GM12878 (cell line): Measurements from ENCODE around the gene BOD1L1. TPM values are rescaled to one million over a fixed set of nuclear protein-coding genes. Genes with fewer than 3 reads are reported as not detected.

Experiments
- ATAC-seq: fragments of 200-7000 bp; cut with Tn5 transposase; 3 replicates; pipeline ENCODE4 v1.9.1; 2020; ENCODE audit warnings: mild to moderate bottlenecking, moderate library complexity
- BruUV-seq: library from RNA; stranded (reverse); fragments of 400-500 nt; replicated peaks from 2 replicates; lab custom pipeline; 2021; lab: Mats Ljungman, UMichigan
- CTCF ChIA-PET: fragments of 300-600 bp; sonication (Branson Sonifier 250); formaldehyde crosslinking; extraction: SDS; loops from one replicate; lab custom pipeline; 2021; ENCODE audit warnings: inconsistent platforms; lab: Yijun Ruan, JAX
- POLR2A ChIA-PET: fragments of 350-600 bp; formaldehyde crosslinking; extraction: SDS; loops from one replicate; lab custom pipeline; 2021; ENCODE audit warnings: inconsistent platforms; lab: Charles Lee
- RAD21 ChIA-PET: fragments of 300-600 bp; sonication (Branson Sonifier 250); formaldehyde crosslinking; loops from one replicate; lab custom pipeline; 2023; ENCODE audit warnings: antibody characterized with exemption; ENCODE audit not compliant: unreplicated experiment; lab: Charles Lee
- SMC1A ChIA-PET: fragments of 300-600 bp; sonication (Branson Sonifier 250); formaldehyde crosslinking; loops from one replicate; lab custom pipeline; 2023; ENCODE audit not compliant: unreplicated experiment, uncharacterized antibody; lab: Charles Lee
- DNase-seq: peaks from one replicate; pipeline ENCODE4 v3.0.0-alpha.2; 2011; ENCODE audit warnings: low read depth, low spot score
- FAIRE-seq: peaks from 3 replicates; lab custom pipeline; 2011; peaks lifted over from hg19 to GRCh38; lab: Jason Lieb, UNC
- H2AFZ ChIP-seq: 2 replicates; pipeline ENCODE4 v1.6.0; 2011; ENCODE audit warnings: low read depth, low read length, control low read depth; ENCODE audit not compliant: control insufficient read depth
- H3K27ac ChIP-seq: 2 replicates; pipeline ENCODE4 v1.5.1; 2011; ENCODE audit warnings: control low read depth; ENCODE audit not compliant: control insufficient read depth, insufficient read depth
- H3K27me3 ChIP-seq, 2 experiments: replicated peaks in 1 of 2; 2 replicates each; pipeline versions ENCODE4 v1.6.0 to v1.6.1; 2011; ENCODE audit warnings: low read length in 1 of 2; ENCODE audit not compliant: control insufficient read depth in 2 of 2, insufficient read depth in 2 of 2
- H3K36me3 ChIP-seq, 2 experiments: 2 replicates each; pipeline ENCODE4 v1.5.1; 2011; ENCODE audit warnings: low read length in 1 of 2; ENCODE audit not compliant: control insufficient read depth in 2 of 2, insufficient read depth in 2 of 2
- H3K4me1 ChIP-seq: 2 replicates; pipeline ENCODE4 v1.6.1; 2011; ENCODE audit warnings: mild to moderate bottlenecking, low read length, moderate library complexity, mixed read lengths; ENCODE audit not compliant: control insufficient read depth, insufficient read depth
- H3K4me2 ChIP-seq: 2 replicates; pipeline ENCODE4 v1.6.0; 2011; ENCODE audit warnings: control low read depth; ENCODE audit not compliant: control insufficient read depth, insufficient read depth
- H3K4me3 ChIP-seq: fragments of 200-600 bp; sonication (generic); 2 replicates; pipeline ENCODE4 v1.5.1; 2016
- H3K79me2 ChIP-seq: 2 replicates; pipeline ENCODE4 v1.6.0; 2011; ENCODE audit warnings: low read length; ENCODE audit not compliant: control insufficient read depth, insufficient read depth
- H3K9ac ChIP-seq: 2 replicates; pipeline ENCODE4 v1.8.0; 2011; ENCODE audit warnings: low read length, control low read depth, mixed read lengths; ENCODE audit not compliant: control insufficient read depth, insufficient read depth
- H3K9me3 ChIP-seq: replicated peaks from 3 replicates; pipeline ENCODE4 v1.5.1; 2011; ENCODE audit warnings: mild to moderate bottlenecking, low read length; ENCODE audit not compliant: control insufficient read depth, insufficient read depth
- H4K20me1 ChIP-seq: 2 replicates; pipeline ENCODE4 v1.6.0; 2011; ENCODE audit not compliant: control insufficient read depth, insufficient read depth
- GABPA ChIP-seq: IDR thresholded peaks from 2 replicates; pipeline ENCODE4 v1.6.1; 2014; ENCODE audit warnings: antibody characterized with exemption, low read depth, mild to moderate bottlenecking, inconsistent platforms
- HDAC6 ChIP-seq: fragments of 200-600 bp; sonication (generic); IDR thresholded peaks from one replicate; pipeline ENCODE4 v1.8.0; 2017; ENCODE audit warnings: antibody characterized with exemption; ENCODE audit not compliant: unreplicated experiment
- MTA3 ChIP-seq: IDR thresholded peaks from 2 replicates; pipeline ENCODE4 v1.6.1; 2012; ENCODE audit warnings: low read length, inconsistent platforms, borderline replicate concordance
- RAD51 ChIP-seq: fragments of 450-650 bp; IDR thresholded peaks from 2 replicates; pipeline ENCODE4 v1.6.1; 2016; ENCODE audit warnings: moderate library complexity, mild to moderate bottlenecking, inconsistent platforms
- ZNF217 ChIP-seq: fragments of 450-650 bp; IDR thresholded peaks from 2 replicates; pipeline ENCODE4 v1.6.1; 2017; ENCODE audit warnings: antibody characterized with exemption, mild to moderate bottlenecking
- WGBS: methylation state at CpG from one replicate; pipeline ENCODE4 v1.1.6; 2016; ENCODE audit warnings: low lambda C conversion rate; ENCODE audit not compliant: insufficient replicate concordance, insufficient coverage; ENCODE audit errors: missing lambda C conversion rate; 5-methylcytosine and 5-hydroxymethylcytosine counted together
- in situ Hi-C: fragments of 300-500 bp; cut with MboI; formaldehyde crosslinking; loops from 9 replicates; pipeline ENCODE4 v1.14.3; 2018; ENCODE audit warnings: mixed read lengths
- intact Hi-C: fragments of 100-400 bp; cut with micrococcal nuclease; formaldehyde crosslinking; loops from one replicate; pipeline ENCODE4 v1.14.2; 2022; ENCODE audit not compliant: unreplicated experiment
- polyA plus RNA-seq, 11 experiments: library from polyadenylated mRNA; depleted of rRNA in 4 of 11; unstranded in 6 of 11; stranded (reverse) in 5 of 11; fragments of >200 nt; fragmentation: Nextera tagmentation in 4 of 11; fragmentation: Illumina TruSeq in 1 of 11; extraction: Ambion mirVana in 4 of 11; extraction: Trizol in 1 of 11; gene quantifications; 1 replicate in 1 of 11; 2 replicates in 10 of 11; pipeline versions ENCODE4 v1.2.1 to v1.2.3, GENCODE V29; 2011 to 2016; ENCODE audit warnings: inconsistent platforms in 2 of 11, missing spikeins in 2 of 11, low read depth in 1 of 11
- total RNA-seq, 4 experiments: library from RNA; depleted of rRNA in 3 of 4; stranded (reverse); fragments of >200 nt in 3 of 4; fragmentation: Illumina TruSeq in 1 of 4; extraction: Trizol in 1 of 4; gene quantifications; 2 replicates each; pipeline versions ENCODE4 v1.2.1 to v1.2.3, GENCODE V29; 2013 to 2021
- TF ChIP-seq, protein P1 (sequence below): fragments of 450-650 bp; IDR thresholded peaks from 2 replicates; pipeline ENCODE4 v1.6.1; 2016; ENCODE audit warnings: mild to moderate bottlenecking
- TF ChIP-seq, protein P2 (sequence below): fragments of 450-650 bp; formaldehyde crosslinking; IDR thresholded peaks from 2 replicates; pipeline ENCODE4 v1.5.0; 2022; ENCODE audit warnings: mild to moderate bottlenecking, missing genetic modification characterization
- TF ChIP-seq, protein P3 (sequence below): IDR thresholded peaks from 2 replicates; pipeline ENCODE4 v1.6.1; 2011; ENCODE audit warnings: low read depth, mild to moderate bottlenecking, low read length, moderate library complexity, borderline replicate concordance; ENCODE audit errors: extremely low read depth

Gene BOD1L1
- total and polyA plus RNA-seq, 10 of the 15 experiments (the other 5 are each of a cell fraction or from before 2014, with no cell fraction given): 6.8 to 41.6 (median 24.3) TPM

DNA sequence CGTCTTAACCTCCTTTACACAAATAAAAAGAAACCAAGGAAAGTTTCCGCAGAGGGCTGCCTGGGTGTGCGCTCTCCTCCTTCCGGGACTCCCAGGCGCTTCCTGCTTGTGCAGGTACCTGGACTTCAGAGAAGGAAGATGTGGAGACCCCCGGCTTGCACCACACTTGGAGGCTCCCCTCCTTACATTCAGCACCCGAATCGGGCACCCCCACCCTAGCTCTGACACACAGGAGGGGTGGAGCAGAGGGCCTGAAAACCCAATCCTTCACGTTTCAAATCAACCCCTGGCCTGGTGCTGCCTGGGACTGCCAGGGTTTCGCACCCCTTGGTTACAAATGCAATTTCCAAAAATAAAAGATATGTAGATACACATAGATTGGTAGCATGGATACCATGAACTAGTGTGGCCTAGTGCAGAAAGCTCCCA, 86.3 kb downstream of the BOD1L1 start (continued):
- TF ChIP-seq, protein P1, sequence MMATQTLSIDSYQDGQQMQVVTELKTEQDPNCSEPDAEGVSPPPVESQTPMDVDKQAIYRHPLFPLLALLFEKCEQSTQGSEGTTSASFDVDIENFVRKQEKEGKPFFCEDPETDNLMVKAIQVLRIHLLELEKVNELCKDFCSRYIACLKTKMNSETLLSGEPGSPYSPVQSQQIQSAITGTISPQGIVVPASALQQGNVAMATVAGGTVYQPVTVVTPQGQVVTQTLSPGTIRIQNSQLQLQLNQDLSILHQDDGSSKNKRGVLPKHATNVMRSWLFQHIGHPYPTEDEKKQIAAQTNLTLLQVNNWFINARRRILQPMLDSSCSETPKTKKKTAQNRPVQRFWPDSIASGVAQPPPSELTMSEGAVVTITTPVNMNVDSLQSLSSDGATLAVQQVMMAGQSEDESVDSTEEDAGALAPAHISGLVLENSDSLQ: no peak

DNA sequence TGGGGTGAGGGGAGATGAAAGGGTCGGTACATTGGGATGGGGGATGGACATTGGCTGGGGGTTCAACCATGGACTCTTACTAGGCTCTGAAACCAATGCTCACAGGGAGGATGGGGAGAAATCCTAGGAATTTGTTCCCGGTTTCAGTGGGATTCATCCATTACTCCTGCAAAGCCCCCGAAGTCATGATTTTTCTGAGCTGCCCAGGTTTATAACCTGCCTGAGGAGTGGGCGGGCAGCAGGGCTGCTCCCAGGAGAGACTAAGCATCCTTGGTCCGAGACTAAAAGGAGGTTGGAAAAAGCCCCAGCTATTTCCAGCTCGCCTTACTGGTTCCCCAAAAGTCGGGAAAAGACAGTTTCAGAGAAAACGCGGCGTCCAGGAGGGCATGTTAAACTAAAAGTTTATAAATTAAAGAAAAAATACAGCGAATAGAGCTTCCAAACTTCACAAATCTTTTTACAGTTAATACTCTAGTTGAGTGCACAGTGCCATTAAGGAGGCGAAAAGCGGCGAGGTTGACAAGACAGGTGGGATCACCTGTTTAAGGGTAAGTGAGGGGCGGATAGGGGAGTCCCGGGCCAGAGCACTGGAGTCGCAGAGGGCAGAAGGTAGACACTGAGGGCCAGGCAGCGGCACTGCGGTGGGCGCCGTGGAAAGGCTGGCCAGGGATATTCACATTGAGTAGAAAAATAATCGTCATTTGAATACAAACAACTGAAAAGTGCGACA, 86.9 kb downstream of the BOD1L1 start:
- ChIA-PET CTCF (interaction anchor here (1.0 kb wide), 1 partner anchor 688 kb away, joined by 4 read pairs; no protein-coding TSS in a partner anchor), RAD21 (no interaction called here), POLR2A (no interaction called here), SMC1A (no interaction called here)
- intact Hi-C loops (loop anchor here (10.0 kb wide), 1 partner anchor 466 kb away; no protein-coding TSS in a partner anchor), in situ Hi-C loops (loop anchor here (25.0 kb wide), 1 partner anchor 1778 kb away; no protein-coding TSS in a partner anchor)
- no peak overlapping the region for H2AFZ ChIP-seq
- H4K20me1 ChIP-seq: no peaks in the 10 kb centered on the region
- no peaks in the 10 kb centered on the region; the same call in 1 of the 2 replicates for H3K4me1 ChIP-seq
- FAIRE-seq (no peak), ATAC-seq (no peak), DNase-seq (no peak)
- no peak for TF ChIP-seq RAD51
- TF ChIP-seq, protein P2, sequence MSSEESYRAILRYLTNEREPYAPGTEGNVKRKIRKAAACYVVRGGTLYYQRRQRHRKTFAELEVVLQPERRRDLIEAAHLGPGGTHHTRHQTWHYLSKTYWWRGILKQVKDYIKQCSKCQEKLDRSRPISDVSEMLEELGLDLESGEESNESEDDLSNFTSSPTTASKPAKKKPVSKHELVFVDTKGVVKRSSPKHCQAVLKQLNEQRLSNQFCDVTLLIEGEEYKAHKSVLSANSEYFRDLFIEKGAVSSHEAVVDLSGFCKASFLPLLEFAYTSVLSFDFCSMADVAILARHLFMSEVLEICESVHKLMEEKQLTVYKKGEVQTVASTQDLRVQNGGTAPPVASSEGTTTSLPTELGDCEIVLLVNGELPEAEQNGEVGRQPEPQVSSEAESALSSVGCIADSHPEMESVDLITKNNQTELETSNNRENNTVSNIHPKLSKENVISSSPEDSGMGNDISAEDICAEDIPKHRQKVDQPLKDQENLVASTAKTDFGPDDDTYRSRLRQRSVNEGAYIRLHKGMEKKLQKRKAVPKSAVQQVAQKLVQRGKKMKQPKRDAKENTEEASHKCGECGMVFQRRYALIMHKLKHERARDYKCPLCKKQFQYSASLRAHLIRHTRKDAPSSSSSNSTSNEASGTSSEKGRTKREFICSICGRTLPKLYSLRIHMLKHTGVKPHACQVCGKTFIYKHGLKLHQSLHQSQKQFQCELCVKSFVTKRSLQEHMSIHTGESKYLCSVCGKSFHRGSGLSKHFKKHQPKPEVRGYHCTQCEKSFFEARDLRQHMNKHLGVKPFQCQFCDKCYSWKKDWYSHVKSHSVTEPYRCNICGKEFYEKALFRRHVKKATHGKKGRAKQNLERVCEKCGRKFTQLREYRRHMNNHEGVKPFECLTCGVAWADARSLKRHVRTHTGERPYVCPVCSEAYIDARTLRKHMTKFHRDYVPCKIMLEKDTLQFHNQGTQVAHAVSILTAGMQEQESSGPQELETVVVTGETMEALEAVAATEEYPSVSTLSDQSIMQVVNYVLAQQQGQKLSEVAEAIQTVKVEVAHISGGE (CRISPR knock-in tag): no peak
- TF ChIP-seq, protein P3, sequence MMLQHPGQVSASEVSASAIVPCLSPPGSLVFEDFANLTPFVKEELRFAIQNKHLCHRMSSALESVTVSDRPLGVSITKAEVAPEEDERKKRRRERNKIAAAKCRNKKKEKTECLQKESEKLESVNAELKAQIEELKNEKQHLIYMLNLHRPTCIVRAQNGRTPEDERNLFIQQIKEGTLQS: no peak
- no peak for TF ChIP-seq ZNF217
- no peak for TF ChIP-seq MTA3
- TF ChIP-seq GABPA: no peak
- TF ChIP-seq HDAC6: no peak
- peaks cover 28 to 62% of the 10 kb centered on the region in 2 experiments for H3K27me3 ChIP-seq
- no peaks in the 10 kb centered on the region for H3K36me3 ChIP-seq
- H3K27ac ChIP-seq: no peak overlapping the region
- BruUV-seq: no TSS peak
- H3K4me3 ChIP-seq: no peak overlapping the region
- 44% methylated on average over 23 of the region's 23 CpGs for WGBS
- H3K9me3 ChIP-seq: no peaks in the 10 kb centered on the region; the same call in 1 of the 3 replicates
- H3K4me2 ChIP-seq: no peak overlapping the region
- H3K79me2 ChIP-seq: no peaks in the 10 kb centered on the region
- H3K9ac ChIP-seq: no peak overlapping the region
